ENCODE data around the gene CFAP90. TPM values are rescaled to one million over a fixed set of nuclear protein-coding genes. Genes with fewer than 3 reads are reported as not detected.

Gene CFAP90
- total and polyA plus RNA-seq, 2 of the 8 experiments (the other 6 are each of a cell fraction or from before 2014, with no cell fraction given), result 0.39 to 0.92 TPM

- Histone ChIP-seq H3K36me3 (ENCODE audit: control insufficient read depth in 2 of 4, insufficient read depth in 4 of 4, low read length in 3 of 4) (peaks cover 0 to 20% (median 5%) of the 10 kb centered on the region in 4 experiments; a peak in 3 of 8 replicates), H3K18ac (ENCODE audit: extremely low read depth, low read length) (no peak overlapping the region), H3K79me2 (ENCODE audit: control insufficient read depth in 1 of 2, insufficient read depth in 2 of 2, low read length in 2 of 2) (peaks cover 15 to 28% of the 10 kb centered on the region in 2 experiments), H2BK120ac (replicated peaks; ENCODE audit: low read depth, low read length) (no peak overlapping the region), H3K9me3 (ENCODE audit: insufficient read depth in 2 of 2, low read depth in 1 of 2, low read length in 1 of 2) (no peaks in the 10 kb centered on the region), H3K23me2 (ENCODE audit: low read depth, low read length) (peaks cover 7% of the 10 kb centered on the region), H2AK5ac (ENCODE audit: low read depth, low read length) (no peak overlapping the region), H3K23ac (ENCODE audit: insufficient read length) (no peak overlapping the region), H4K5ac (ENCODE audit: insufficient read length, low read depth, low read length) (no peak overlapping the region), H2AFZ (ENCODE audit: low read length) (no peak overlapping the region), H2BK12ac (ENCODE audit: low read depth, low read length) (no peak overlapping the region), H2BK15ac (ENCODE audit: low read length) (no peak overlapping the region), H3K4me2 (ENCODE audit: insufficient read depth in 1 of 2, low read depth in 2 of 2, low read length in 2 of 2) (no peak overlapping the region), H3K9ac (replicated peaks in 1 of 4; ENCODE audit: extremely low read depth in 1 of 4, low read depth in 3 of 4, low read length in 3 of 4) (no peak overlapping the region), H4K8ac (ENCODE audit: extremely low read depth, insufficient read depth, low read length) (no peak overlapping the region), H3K79me1 (ENCODE audit: low read depth, low read length) (no peaks in the 10 kb centered on the region), H3K56ac (replicated peaks; ENCODE audit: insufficient read length, low read depth, low read length) (no peak overlapping the region), H3K4ac (replicated peaks; ENCODE audit: insufficient read length, low read depth, low read length) (no peak overlapping the region), H3K27ac (ENCODE audit: low read depth, low read length) (no peak overlapping the region), H2BK5ac (ENCODE audit: low read depth, low read length) (no peak overlapping the region), H3K27me3 (replicated peaks in 1 of 4; ENCODE audit: control insufficient read depth in 3 of 4, extremely low read depth in 1 of 4, insufficient read depth in 3 of 4, low read length in 3 of 4) (no peaks in the 10 kb centered on the region), H2BK20ac (ENCODE audit: low read length) (no peak overlapping the region), H4K91ac (replicated peaks; ENCODE audit: insufficient read length, low read length) (no peak overlapping the region), H3K4me1 (replicated peaks in 1 of 4; ENCODE audit: control insufficient read depth in 3 of 4, insufficient read depth in 4 of 4, low read length in 3 of 4) (peaks cover 0 to 4% (median 0%) of the 10 kb centered on the region in 4 experiments; a peak in 2 of 7 replicates), H3K14ac (ENCODE audit: insufficient read length) (no peak overlapping the region), H3K4me3 (ENCODE audit: extremely low read depth in 1 of 4, insufficient read depth in 2 of 4, low read depth in 3 of 4, low read length in 4 of 4) (no peak overlapping the region), H4K20me1 (replicated peaks in 1 of 2; ENCODE audit: control insufficient read depth in 1 of 2, insufficient read depth in 2 of 2, low read length in 2 of 2) (peaks cover 3 to 9% of the 10 kb centered on the region in 2 experiments)
- CTCF ChIA-PET (ENCODE audit: partially characterized antibody), result interaction anchor here (0.6 to 0.7 kb wide), 2 partner anchors 231 to 778 kb away, joined by 3 read pairs; no protein-coding TSS in a partner anchor
- DNase-seq (ENCODE audit: low read depth in 1 of 2, low spot score in 2 of 2) (no peak), FAIRE-seq (no peak)
- POLR2A ChIA-PET (ENCODE audit: partially characterized antibody), result no interaction called here
- TF ChIP-seq SRF (IDR thresholded peaks at IDR 0.05; ENCODE audit: low read depth, low read length) (no peak), CHD1 (IDR thresholded peaks at IDR 0.05; ENCODE audit: low read depth, low read length) (no peak)
- WGBS, 2 experiments (ENCODE audit: extremely low coverage in 1 of 2, insufficient coverage in 1 of 2, insufficient read length in 1 of 2, insufficient replicate concordance in 2 of 2, low coverage in 1 of 2, low lambda C conversion rate in 2 of 2, missing lambda C conversion rate in 1 of 2), result 91% methylated on average over 2 of the region's 2 CpGs; no CpG with 5 or more reads in 1 of the 2 experiments
Measured at GRCh38 chr5:7866196-7866595, 15.3 kb upstream of the CFAP90 start.
